Measurements from ENCODE around the gene OPA1.

GRCh38 chr3:193620057-193620456, 27.0 kb downstream of the OPA1 start:
- TF ChIP-seq, protein P1, sequence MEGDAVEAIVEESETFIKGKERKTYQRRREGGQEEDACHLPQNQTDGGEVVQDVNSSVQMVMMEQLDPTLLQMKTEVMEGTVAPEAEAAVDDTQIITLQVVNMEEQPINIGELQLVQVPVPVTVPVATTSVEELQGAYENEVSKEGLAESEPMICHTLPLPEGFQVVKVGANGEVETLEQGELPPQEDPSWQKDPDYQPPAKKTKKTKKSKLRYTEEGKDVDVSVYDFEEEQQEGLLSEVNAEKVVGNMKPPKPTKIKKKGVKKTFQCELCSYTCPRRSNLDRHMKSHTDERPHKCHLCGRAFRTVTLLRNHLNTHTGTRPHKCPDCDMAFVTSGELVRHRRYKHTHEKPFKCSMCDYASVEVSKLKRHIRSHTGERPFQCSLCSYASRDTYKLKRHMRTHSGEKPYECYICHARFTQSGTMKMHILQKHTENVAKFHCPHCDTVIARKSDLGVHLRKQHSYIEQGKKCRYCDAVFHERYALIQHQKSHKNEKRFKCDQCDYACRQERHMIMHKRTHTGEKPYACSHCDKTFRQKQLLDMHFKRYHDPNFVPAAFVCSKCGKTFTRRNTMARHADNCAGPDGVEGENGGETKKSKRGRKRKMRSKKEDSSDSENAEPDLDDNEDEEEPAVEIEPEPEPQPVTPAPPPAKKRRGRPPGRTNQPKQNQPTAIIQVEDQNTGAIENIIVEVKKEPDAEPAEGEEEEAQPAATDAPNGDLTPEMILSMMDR (IDR thresholded peaks at IDR 0.05) = no peak
- TF ChIP-seq POLR2A (IDR thresholded peaks at IDR 0.05) = no peak

Data from esophagus squamous epithelium (tissue), 4 donors.